GM18519 (cell line): ENCODE results near the gene CPAMD8.

Experiments used
- ATAC-seq: cut with Tn5 transposase; IDR thresholded peaks from one replicate; pipeline ENCODE4 v1.9.1; 2021; ENCODE audit warnings: mild to moderate bottlenecking, moderate library complexity; ENCODE audit not compliant: unreplicated experiment, low FRiP score

Gene CPAMD8

GRCh38 chr19:17026706-17027534 lies at the start of gene CPAMD8:
CPAMD8 (minus strand) TSS chr19:17026810; CDS start chr19:17026642, 168 bp downstream.
- ATAC-seq = no peak

GRCh38 chr19:17075864-17076542 lies 49.4 kb upstream of the CPAMD8 start:
- ATAC-seq = no peak

DNA sequence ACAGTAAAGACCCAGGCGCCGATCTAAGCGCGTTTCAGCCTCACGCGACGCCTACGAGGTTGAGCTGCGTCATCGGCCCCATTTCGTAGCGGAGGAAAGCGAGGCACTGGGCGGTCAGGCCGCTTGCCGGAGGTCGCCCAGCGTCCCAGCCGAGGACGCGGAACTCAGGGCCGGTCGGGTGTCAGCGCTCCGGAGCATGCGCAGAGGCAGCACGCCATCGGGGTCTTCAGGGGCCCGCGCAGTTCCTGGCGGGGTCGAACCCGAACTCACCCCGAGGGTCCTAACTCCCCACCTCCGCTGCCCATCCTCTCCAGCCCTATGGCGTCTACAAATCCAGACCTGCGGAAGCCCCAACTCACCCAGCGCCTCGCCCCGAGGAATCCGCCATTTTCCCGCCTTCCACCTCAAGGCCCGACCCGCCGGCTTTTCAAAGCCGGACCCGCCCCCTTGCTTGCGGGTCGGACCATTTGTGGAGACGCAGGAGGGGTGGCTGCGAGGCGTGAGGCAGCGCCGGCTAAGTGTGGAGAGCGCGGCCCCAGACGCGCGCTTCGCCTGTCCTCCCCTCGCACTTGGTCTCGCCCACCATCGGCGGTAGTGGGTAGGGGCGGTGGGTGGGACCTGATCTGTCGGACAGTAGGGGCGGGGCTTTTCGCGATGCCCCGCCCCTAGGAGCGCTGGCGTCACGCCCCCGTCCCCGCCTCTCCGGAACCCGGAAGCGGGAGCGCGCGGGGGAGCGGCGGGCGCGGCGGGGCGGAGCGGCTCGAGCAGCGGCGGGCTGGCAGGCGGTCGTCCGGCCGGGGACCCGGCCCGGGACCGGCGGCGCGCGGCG lies 48.6 kb upstream of the CPAMD8 start, which contains the start of the genes HAUS8 and MYO9B:
HAUS8 (minus strand) TSS at position 418 of the 829 bp plus-strand sequence; CDS start at position 388, 30 bp downstream.
MYO9B (plus strand) TSS at position 743 of the 829 bp plus-strand sequence. CDS start 25,941 bp downstream, outside the sequence.
- ATAC-seq = peak; percentile 82

GRCh38 chr19:17074634-17075034 lies 48.0 kb upstream of the CPAMD8 start:
- no peak for ATAC-seq

DNA sequence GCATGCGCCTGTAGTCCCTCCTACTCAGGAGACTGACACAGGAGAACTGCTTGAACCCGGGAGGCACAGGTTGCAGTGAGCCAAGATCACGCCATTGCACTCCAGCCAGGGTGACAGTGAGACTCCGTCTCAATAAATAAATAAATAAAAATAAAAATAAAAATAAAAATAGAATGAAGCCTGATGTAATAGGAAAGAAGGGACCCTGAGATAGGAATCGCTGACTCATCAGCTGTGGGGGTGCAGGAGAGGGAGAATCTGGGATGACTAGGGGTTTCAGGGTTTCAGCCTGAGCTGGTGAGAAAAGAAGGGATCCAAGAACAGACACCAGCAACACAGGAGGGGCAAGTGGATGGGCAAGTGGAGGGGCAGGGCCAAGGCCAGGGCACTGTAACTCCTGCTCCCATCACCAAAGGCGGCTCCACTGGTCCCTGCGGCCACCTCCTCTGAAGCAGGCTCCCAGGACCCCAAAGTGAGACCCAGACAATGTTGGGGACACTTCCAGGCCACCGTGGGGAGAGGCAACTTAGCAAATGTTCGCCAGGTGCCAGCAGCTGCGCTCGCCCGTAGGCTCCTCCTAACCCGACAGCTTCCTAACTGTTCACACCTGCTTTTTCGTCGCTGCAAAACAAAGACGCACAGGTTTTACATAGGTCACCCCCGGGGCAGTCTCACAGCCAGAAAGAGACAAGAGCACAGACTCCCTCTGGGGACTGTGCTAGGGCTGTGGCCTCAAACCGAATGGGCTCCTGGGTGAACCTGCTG lies 47.4 kb upstream of the CPAMD8 start:
- ATAC-seq = no peak

- no peak for ATAC-seq
Measured at GRCh38 chr19:17070912-17071311, 44.3 kb upstream of the CPAMD8 start.

GRCh38 chr19:17070421-17070820 lies 43.8 kb upstream of the CPAMD8 start:
- no peak for ATAC-seq

GRCh38 chr19:17069193-17069592 lies 42.6 kb upstream of the CPAMD8 start:
- no peak for ATAC-seq

DNA sequence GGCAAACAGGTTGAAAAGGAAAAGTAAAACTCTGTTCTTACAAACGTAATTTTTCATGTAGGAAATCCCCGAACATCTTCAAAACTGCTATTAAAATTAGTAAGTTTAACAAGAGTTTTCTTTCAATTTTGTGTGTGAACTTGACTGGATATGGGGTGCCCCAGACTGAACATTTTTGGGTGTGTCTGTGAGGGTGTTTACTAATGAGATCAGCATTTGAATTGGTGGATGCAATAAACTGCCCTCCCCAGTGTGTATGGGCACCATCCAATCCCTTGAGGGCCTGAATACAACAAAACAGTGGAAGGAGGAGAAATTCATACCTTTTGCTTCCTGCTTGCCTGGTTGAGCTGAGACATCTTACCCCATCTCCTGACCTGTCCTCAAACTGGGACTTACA lies 36.8 kb upstream of the CPAMD8 start:
- no peak for ATAC-seq

GRCh38 chr19:17061691-17062090 lies 35.1 kb upstream of the CPAMD8 start:
- ATAC-seq = no peak

- no peak for ATAC-seq
Measured at GRCh38 chr19:17061205-17061604, 34.6 kb upstream of the CPAMD8 start.

DNA sequence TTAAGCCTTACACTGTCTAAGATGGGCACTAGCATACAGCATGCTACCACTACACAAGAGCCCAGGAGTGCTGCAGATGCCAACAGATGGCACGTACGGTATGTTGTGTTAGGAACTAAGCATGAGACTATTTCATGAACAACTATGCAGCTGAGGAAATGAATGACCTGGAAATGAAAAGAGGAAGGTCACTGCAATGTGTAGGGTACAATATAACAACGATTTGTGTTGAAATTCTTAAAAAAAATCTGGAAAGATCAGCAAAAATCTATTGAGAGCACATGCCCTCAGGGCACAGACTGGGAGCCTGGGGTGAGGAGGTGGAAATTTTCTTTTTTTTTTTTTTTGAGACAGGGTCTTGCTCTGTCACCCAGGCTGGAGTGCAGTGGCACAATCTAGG lies 34.2 kb upstream of the CPAMD8 start:
- ATAC-seq = no peak

- ATAC-seq = no peak
Measured at GRCh38 chr19:17058236-17058635, 31.6 kb upstream of the CPAMD8 start.

GRCh38 chr19:17055636-17056035 lies 29.0 kb upstream of the CPAMD8 start:
- ATAC-seq = no peak

DNA sequence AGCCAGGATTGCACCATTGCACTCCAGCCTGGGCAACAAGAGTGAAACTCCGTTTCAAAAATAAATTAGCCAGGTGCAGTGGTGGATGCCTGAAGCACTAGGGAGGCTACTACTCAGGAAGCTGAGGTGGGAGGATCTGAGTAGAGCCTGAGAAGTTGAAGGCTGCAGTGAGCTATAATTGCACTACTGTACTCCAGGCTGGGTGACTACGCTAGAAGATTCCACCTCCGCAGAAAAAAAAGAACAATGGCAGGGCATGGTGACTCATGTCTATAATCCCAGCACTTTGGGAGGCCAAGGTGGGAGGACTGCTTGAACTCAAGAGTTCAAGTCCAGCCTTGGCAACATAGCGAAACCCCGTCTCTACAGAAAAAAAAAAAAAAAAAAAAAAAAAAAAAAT lies 28.1 kb upstream of the CPAMD8 start:
- ATAC-seq = no peak

GRCh38 chr19:17052439-17052838 lies 25.8 kb upstream of the CPAMD8 start:
- ATAC-seq = no peak

DNA sequence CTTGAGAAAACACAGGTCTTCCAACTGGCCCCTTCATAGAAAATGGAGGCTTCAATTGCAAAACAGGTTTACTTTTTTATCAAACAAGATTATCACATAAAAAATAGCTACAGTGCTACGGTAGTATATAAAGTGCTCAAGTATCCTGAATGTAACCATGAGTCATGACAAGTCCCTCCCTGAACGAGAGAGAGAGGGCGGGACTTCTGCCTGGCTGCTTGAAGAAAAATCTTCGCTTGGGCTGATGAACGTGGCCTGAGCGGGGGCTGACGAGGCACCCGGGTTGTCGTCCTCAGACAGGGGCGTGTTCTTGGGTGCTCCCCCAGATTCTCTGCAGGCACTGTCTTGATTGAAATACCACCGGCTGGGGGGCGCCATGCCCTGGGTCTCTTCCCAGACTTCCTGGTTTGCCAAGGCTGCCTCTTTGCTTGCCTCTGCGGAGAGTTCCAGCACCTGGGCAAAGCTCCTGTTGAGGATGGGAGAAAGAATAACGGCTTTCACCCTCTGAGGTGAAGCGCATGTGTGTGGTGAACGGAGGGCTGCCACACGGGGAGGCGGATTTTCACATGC lies 23.2 kb upstream of the CPAMD8 start:
- ATAC-seq = no peak

DNA sequence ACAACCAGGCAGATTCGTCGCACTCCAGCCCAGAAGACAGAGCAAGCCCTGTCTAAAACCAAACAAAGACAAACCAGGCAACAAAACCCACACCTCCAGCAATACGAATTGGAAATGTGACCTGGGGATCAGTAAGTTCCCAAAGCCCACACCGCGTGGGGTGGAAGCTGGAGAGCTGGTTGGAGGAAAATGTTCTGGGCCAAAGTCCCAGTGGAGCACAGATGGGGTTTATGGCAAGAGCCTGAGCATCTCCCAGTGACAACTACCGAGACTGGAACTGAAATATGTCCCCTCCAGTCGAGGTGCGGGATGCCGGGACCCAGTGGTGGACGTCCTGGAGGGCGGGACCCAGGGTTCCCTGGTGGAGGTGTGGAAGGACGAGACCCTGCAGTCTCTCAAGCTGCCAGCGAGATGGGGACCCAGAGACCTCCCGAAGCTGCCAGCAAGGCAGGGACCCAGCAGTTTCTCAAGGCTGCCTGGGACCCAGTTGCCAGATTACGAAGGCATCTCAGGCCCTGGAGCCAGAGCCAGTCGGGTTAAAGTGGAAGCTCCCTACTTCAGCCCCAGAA lies 22.4 kb upstream of the CPAMD8 start:
- no peak for ATAC-seq

DNA sequence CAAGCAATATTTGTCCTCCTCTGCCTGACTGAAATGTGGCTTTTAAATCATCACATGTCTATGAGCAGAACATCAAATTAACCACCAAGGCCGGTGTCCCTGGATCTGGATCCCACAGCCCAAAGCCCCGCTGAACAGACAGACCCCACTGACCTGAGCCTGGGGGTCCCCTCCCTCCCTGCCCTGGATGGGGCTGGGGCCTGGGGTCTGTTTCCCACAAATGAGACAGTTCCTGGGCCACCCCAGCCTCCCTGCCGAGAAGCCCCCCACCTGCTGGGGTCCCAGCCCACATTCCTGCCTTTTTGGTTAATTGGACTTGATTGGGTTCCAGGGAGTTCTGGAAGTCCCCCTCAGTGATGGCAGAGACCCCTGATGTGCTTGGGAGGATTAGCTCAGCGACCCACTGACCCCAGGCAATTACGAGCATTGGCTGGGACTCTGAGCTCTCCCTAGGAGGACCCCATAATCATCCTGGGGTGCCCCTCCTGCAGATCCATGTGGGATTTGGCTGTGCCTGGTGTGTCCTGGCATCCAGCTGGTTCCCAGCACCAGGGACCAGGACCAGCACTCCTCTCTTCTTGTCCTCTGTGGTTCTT lies 19.4 kb upstream of the CPAMD8 start:
- no peak for ATAC-seq
